Measurements from ENCODE around the gene THAP12.
"Not testable (repeated sequence)": the region's sequence is repeated elsewhere in the genome, so short reads cannot be mapped to it uniquely, and the experiment has no call there.

Gene THAP12

DNA sequence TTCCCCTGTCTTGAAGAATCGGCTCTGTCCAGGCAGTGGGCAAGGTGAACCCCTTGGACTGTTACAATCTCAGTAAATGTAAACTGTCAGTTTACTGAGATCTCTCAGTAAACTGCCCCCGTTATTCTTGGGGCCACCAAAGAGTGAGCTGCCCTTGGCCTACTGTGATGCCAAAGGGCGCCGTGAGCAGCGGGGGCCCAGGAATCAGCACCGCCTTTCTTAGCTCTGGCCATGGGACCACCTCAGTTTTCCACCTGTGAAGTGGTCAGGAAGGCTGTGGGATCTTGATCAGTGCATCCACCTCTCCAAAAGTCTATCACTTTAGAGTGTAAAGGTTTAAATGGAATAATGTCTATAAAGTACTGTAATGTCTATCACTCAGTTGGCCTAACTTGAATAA is 57.1 kb downstream of the THAP12 start:
- no peak for DNase-seq

- not testable (repeated sequence) for DNase-seq
Measured at GRCh38 chr11:76323375-76323774, 57.6 kb downstream of the THAP12 start.

DNA sequence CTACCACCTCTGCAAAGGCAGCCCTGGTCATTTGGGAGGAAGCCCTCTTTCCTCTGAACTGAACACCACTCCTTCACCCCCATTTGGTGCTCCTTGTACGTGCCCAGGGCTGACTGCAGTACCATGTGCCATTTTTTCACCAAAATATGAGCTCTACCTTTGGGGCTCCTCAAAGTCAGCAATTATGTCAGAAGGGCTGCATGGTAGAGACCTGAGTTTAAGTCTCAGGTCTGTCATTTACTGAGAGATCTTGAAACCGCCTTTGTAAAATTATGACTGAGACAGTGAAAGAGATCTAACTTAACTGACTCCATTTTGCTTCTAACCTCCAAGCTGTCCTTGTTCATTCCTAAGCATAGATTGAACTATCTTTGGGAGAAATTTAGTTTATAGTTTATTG is 58.0 kb downstream of the THAP12 start:
- DNase-seq: no peak

DNA sequence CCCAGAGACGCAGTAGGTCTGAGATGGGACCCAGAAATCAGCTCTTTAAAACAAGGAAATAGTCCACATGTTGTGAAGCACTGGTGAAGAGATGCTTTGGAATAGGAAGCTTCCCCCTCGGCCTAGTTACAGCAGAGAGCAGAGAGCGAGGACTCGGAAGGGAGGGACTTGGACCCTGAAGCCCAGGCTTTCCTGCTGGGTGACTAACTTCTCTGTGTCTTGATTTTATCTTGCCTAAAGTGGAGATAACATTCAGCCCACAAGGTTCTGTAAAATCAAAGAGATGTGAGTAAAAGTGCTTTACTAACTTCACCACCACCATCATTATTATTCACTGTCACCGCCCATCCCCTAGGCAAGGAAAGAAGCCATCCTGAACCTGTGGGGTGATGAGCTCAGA is 58.4 kb downstream of the THAP12 start:
- no peak for DNase-seq

GRCh38 chr11:76321820-76322524 is 59.0 kb downstream of the THAP12 start:
- no peak for DNase-seq

DNA sequence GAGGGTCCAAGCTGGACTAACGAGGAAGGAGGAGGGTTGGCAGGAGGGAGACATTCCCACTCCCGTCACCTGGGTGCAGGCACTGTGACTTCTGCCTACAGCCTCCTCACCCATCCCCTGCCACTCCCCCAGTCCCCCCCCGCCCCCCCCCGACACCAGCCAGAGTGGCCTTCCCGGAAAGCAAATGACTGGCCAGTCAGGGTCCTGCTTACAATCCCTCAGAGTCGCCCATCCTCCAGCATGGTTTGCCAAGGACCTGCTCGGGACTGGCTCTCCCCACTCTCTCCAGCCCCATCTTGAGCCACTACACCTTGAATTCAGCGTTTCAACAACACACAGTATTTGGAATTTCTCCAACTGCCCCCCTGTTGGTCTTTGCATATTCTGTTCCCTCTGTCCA is 59.6 kb downstream of the THAP12 start:
- DNase-seq: no peak

DNA sequence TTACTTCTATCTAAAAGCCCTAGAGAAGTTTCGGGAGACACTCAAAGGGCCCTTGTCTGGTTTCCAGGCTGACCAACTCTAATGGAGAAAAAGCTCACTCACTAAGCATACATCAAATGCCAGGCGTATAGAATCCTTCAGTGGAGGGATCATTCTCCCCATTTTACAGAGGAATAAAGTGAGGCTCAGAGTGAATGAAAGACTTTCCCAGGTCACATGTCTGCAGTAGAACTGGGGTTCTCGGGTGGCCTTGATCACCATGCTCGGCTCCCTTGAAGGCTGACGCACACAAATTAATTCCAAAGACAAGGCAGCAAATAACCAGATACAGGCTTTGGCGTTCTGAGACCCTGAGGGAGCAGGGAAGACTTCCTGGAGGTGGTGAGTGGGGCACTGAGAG is 60.0 kb downstream of the THAP12 start:
- no peak for DNase-seq

DNA sequence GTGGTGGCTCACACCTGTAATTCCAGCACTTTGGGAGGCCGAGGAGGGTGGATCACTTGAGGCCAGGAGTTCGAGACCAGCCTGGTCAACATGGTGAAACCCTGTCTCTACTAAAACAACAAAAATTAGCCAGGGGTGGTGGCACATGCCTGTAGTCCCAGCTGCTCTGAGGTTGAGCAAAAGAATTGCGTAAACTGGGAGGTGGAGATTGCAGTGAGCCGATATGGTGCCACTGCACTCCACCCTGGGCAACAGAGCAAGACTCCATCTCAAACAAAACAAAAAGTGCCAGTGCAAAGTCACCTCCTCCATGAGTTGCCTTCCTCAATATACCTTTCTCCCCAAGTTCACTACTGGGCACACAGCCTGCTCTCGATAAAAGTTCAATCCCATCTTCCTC is 61.1 kb downstream of the THAP12 start:
- not testable (repeated sequence) for DNase-seq

- peak; percentile 73 for DNase-seq
Measured at GRCh38 chr11:76318744-76319384, 62.1 kb downstream of the THAP12 start.

GRCh38 chr11:76317296-76317695 is 63.6 kb downstream of the THAP12 start:
- no peak for DNase-seq

- DNase-seq: no peak
Measured at GRCh38 chr11:76316726-76317125, 64.2 kb downstream of the THAP12 start.

DNA sequence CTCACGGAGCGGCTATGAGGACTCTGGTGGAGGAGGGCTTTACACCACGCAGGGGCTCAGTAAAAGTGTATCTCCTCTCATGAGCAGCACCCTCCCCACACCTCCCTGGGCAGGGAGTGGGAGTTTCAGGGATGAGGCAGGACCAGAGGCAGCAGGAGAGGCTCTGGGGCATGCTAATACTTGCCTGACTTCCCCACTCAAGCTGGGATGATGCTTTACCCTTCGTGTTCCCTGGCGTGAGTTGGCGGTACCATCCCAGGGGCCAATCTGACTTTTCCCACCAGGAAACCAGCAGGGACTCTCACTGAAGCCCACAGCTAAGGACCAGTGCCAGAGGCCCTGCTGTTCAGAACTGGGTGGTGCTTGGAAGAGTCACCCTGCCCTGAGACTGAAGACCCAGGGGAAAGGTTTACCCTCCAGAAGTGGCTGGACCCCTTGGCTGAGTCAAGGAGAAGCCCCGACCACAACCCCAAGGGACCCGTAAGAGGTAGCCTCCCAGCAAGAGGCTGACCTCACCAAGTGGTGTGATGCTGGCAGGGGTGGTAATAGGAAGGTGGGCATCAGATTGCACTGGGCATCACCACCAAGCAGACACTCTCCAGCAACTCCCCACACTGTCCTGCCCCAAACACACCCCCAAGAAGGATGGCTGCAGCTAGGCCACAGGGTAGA is 65.6 kb downstream of the THAP12 start:
- no peak for DNase-seq

- DNase-seq: no peak
Measured at GRCh38 chr11:76314741-76315090, 66.2 kb downstream of the THAP12 start.

DNA sequence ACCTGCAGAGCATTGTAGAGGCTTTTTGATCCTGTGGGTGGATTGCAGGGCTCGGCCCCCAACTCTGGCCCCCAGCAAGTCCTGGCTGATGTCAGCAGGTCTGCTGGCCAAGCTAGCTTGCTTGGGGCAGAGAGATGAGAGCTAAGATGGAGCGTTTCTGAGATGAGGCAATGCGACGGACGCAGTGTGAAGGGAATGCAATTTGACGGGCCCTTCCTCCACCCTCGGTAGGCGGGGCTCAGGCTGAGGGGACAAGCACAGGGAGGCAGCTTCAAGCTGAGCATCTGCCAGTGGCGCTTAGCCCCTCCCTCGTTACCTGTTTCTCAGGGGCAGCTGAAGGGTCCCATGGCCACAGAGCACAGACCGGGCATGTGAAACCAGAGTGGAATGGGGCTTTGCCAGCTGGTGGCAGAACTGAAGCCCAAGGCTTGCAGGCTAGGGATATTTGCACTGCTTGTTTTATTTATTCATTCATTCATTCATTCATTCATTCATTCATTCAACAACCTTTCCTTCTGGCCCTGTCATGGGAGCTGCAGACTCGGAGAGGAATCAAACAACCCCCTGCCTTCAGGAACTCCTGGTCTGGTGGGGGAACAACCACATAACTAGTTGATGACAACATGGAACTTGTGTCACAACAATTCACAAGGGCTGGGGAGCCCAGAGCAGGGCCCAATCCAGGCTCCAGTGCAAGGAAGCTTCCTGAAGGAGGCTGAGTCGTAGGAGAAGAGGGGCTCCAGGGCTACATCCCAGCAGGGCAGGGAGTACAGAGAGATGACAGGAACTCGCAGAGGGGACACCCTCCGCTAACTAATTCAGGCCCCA is 66.8 kb downstream of the THAP12 start:
- DNase-seq: no peak

DNA sequence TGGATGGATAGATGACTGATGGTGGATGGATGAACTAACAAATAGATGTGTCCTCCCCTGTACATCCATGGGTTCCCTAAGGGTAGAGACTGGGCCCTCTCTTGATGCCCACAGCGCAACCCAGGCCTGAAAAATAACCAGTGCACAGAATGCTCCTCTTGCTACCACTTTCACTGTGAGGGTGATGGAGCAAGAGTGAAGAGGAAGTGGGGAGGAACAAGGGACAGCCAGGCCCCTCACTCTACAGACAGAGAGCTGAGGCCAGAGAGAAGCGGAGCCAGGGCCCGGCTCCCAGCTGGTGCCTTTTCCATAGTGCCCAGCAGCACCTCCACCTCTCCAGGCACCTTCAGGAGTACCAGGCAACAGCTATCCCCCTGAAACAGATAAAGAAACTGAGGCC is 67.7 kb downstream of the THAP12 start:
- DNase-seq: no peak

DNA sequence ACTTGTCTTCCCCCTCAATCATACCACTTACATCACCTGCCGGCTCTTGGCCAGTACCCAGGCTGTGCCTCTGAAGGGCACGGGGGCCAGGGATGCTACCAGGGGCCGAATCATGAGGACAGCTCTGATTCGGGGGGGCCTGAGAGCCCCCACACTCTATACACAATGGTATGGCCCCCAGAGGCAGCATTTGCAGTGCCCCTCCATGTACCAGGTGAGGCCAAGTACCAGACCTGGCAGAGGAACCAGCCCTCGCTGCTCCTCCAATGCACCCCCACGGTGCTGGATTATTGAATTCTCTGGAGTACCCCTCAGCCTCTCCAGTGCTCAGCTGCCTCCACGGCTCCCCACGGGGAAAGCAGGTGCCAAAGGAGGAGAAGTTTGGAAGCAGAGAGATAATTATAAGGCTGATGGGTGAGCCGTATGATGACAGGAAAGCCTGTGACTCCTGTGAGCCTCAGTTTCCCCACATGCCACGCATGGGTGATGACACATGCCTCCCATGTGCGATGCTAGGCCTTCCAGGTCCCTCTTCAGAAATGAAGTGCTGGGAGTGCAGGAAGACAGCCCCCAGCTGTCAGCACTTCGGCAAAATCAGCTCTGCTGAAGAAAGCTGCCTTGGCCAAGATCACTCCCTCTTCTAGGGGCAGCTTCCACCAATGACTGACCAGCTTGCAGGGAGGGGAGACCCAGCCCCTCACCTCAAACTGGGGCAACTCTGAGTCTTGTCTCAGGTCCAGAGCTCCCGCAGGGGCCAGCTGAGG is 69.9 kb downstream of the THAP12 start:
- DNase-seq: no peak

DNA sequence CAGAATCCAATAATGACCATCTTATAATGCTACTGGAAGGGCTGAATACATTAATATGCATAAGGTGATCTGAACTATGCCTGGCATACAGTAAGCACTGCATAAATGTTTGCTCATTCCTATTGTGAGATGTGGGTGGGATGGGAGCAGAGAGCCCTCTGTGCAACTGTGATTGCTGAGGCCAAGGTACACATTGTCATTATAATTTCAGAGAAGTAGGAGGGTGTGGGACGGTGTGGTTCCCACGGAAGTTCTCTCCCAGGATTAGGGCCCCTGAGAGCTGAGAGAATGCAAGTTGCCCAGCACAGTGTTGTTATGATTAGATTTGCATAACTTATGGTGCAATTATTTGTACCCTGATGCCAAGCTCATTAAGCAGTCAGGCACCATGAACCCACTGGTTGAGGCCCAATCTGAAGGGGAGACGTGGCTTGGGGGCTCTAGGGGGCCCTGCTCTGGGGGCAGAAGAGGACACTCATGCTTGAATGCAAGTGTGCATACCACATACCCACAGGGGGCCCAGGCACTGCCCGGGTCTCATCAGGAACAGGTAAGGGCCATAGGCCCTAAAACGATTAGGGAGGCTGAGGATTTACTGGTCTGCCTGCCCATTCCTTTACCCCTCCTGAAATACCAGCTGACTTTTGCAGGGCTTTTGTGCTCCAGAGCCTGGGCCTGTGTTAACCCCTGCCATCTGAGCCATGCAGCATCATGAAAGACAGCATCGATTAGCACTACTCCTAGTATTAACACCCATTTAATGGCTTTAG is 72.8 kb downstream of the THAP12 start:
- DNase-seq: no peak

DNA sequence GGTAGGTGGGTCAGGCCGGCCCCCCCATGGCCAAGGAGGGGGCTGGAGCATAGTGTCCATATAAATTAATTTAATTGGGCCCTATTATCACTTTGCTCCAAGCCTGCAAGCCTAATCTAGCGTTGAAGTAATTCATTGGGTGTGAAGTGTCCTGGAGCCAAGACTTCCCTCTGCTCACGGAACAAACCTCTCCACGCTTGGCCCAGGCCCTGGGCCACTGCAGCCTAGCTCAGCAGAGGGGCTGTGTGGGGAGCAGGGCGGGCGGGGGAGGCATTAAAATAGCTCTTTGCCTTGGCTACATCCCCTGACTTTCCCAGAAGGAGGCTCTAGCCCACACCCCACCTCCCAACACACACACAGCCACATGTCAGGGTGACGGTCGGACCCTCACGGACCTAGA is 73.5 kb downstream of the THAP12 start:
- DNase-seq: no peak

DNA sequence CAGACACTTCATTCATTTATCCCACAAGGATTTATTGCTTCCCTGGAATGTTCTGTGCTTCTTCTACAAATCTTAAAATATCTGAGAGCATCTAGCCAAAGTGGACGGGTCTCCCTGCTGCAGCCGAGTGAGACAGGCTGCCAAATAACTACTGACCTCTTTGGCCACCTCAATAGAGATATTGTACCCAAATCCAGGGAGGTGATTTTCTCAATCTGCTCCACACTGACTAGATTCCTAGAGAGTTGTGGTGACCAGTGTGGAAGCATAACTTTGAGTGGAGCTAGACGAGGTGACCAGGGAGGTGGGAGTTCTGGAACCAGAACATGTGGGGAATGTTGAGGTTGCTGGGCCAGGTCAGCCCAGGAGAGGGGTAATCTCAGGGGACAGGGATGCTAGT is 77.5 kb downstream of the THAP12 start:
- DNase-seq: no peak

- DNase-seq: no peak
Measured at GRCh38 chr11:76302996-76303395, 77.9 kb downstream of the THAP12 start.

All from NCI-H1436 (cell line).